PC-9 (cell line): ENCODE data around the gene PAIP1. TPM values are rescaled to one million over a fixed set of nuclear protein-coding genes. Genes with fewer than 3 reads are reported as not detected.

Experiments used
- BruUV-seq: library from RNA; stranded (reverse); fragments of 400-500 nt; replicated peaks from 2 replicates; lab custom pipeline; 2021; lab: Mats Ljungman, UMichigan
- CTCF ChIA-PET: fragments of 300-600 bp; sonication (Branson Sonifier 250); formaldehyde crosslinking; loops from one replicate; lab custom pipeline; 2022; ENCODE audit warnings: antibody characterized with exemption; lab: Charles Lee
- POLR2A ChIA-PET: fragments of 300-600 bp; sonication (Branson Sonifier 250); formaldehyde crosslinking; loops from one replicate; lab custom pipeline; 2022; ENCODE audit warnings: antibody characterized with exemption; ENCODE audit not compliant: unreplicated experiment; lab: Charles Lee
- DNase-seq, 2 experiments: peaks; one replicate each; pipeline versions ENCODE4 v3.0.0 to v3.0.0-alpha.2; 2015 to 2022; ENCODE audit warnings: mixed read lengths in 1 of 2
- H2AFZ ChIP-seq: fragments of 200-600 bp; sonication (generic); 2 replicates; pipeline ENCODE4 v1.8.1; 2017; ENCODE audit warnings: antibody characterized with exemption
- H3F3A ChIP-seq: fragments of 200-600 bp; sonication (generic); 2 replicates; pipeline ENCODE4 v1.8.1; 2017; ENCODE audit warnings: antibody characterized with exemption, mild to moderate bottlenecking, low read depth; ENCODE audit not compliant: insufficient read depth
- H3K27ac ChIP-seq: fragments of 200-600 bp; sonication (generic); 2 replicates; pipeline ENCODE4 v1.6.1; 2016; ENCODE audit warnings: mixed run types
- H3K27me3 ChIP-seq: fragments of 200-600 bp; sonication (generic); 2 replicates; pipeline ENCODE4 v1.6.1; 2016; ENCODE audit warnings: low read depth, mixed run types; ENCODE audit not compliant: insufficient read depth
- H3K36me3 ChIP-seq: fragments of 200-600 bp; sonication (generic); 2 replicates; pipeline ENCODE4 v1.6.1; 2016; ENCODE audit warnings: low read depth, mixed run types
- H3K4me1 ChIP-seq: fragments of 200-600 bp; sonication (generic); replicated peaks from 2 replicates; pipeline ENCODE4 v1.6.1; 2016; ENCODE audit warnings: mixed run types; ENCODE audit not compliant: insufficient read depth
- H3K4me2 ChIP-seq: fragments of 200-600 bp; sonication (generic); 2 replicates; pipeline ENCODE4 v1.6.1; 2017; ENCODE audit warnings: mixed run types
- H3K4me3 ChIP-seq: fragments of 200-600 bp; sonication (generic); 2 replicates; pipeline ENCODE4 v1.6.1; 2016; ENCODE audit warnings: mixed run types
- H3K79me2 ChIP-seq: fragments of 200-600 bp; sonication (generic); 2 replicates; pipeline ENCODE4 v1.6.1; 2017; ENCODE audit warnings: low read depth, mixed run types
- H3K9me2 ChIP-seq: fragments of 200-600 bp; sonication (generic); 2 replicates; pipeline ENCODE4 v1.8.1; 2017; ENCODE audit warnings: mild to moderate bottlenecking; ENCODE audit not compliant: insufficient read depth
- H3K9me3 ChIP-seq: fragments of 200-600 bp; sonication (generic); 2 replicates; pipeline ENCODE4 v1.8.1; 2016; ENCODE audit warnings: low read depth; ENCODE audit not compliant: insufficient read depth
- H4K20me1 ChIP-seq: fragments of 200-600 bp; sonication (generic); 2 replicates; pipeline ENCODE4 v1.8.1; 2017; ENCODE audit not compliant: insufficient read depth
- CTCF ChIP-seq: fragments of 200-600 bp; sonication (generic); conservative IDR thresholded peaks from 2 replicates; pipeline ENCODE4 v1.6.1; 2017; ENCODE audit warnings: mixed run types, antibody characterized with exemption, mild to moderate bottlenecking, moderate library complexity
- EZH2 ChIP-seq: fragments of 200-600 bp; sonication (generic); IDR thresholded peaks from 2 replicates; pipeline ENCODE4 v1.8.0; 2017; ENCODE audit warnings: antibody characterized with exemption, low read depth
- intact Hi-C: fragments of 100-400 bp; cut with micrococcal nuclease; formaldehyde crosslinking; loops from one replicate; pipeline ENCODE4 v1.10.0; 2022; ENCODE audit not compliant: unreplicated experiment
- total RNA-seq: library from RNA; stranded (reverse); gene quantifications from 2 replicates; pipeline ENCODE4 v1.2.3, GENCODE V29; 2021

PAIP1 gene
- total RNA-seq, 1 experiment from 2014 or later: 191 TPM

- Histone ChIP-seq H3K79me2 (no peaks in the 10 kb centered on the region), H3K27ac (no peak overlapping the region), H3K9me3 (no peaks in the 10 kb centered on the region), H3K4me2 (no peak overlapping the region), H3F3A (no peaks in the 10 kb centered on the region), H3K4me1 (no peaks in the 10 kb centered on the region), H4K20me1 (no peaks in the 10 kb centered on the region), H3K9me2 (no peaks in the 10 kb centered on the region), H3K27me3 (no peaks in the 10 kb centered on the region), H3K36me3 (no peaks in the 10 kb centered on the region), H3K4me3 (no peak overlapping the region), H2AFZ (no peak overlapping the region)
- no TSS peak for BruUV-seq
- no peak for DNase-seq
- ChIA-PET POLR2A (no interaction called here), CTCF (no interaction called here)
- intact Hi-C loops: no loop called here
- no peak for TF ChIP-seq CTCF
- no peak for TF ChIP-seq EZH2
These were observed 59.4 kb downstream of the PAIP1 start for GRCh38 chr5:43497311-43498104.

- peaks cover 7% of the 10 kb centered on the region; the same call in 1 of the 2 replicates for H3K36me3 ChIP-seq
- no peaks in the 10 kb centered on the region for H3F3A ChIP-seq
- no peak overlapping the region for H3K4me3 ChIP-seq
- H3K4me1 ChIP-seq: no peaks in the 10 kb centered on the region
- H3K9me2 ChIP-seq: no peaks in the 10 kb centered on the region
- no peaks in the 10 kb centered on the region for H3K79me2 ChIP-seq
- H3K27me3 ChIP-seq: no peaks in the 10 kb centered on the region
- H3K4me2 ChIP-seq: no peak overlapping the region
- no peaks in the 10 kb centered on the region for H3K9me3 ChIP-seq
- BruUV-seq: no TSS peak
- H2AFZ ChIP-seq: no peak overlapping the region
- H3K27ac ChIP-seq: no peak overlapping the region
- TF ChIP-seq EZH2: no peak
- TF ChIP-seq CTCF: no peak
- intact Hi-C loops: no loop called here
- CTCF ChIA-PET: no interaction called here
- POLR2A ChIA-PET: no interaction called here
- no peaks in the 10 kb centered on the region for H4K20me1 ChIP-seq
- DNase-seq: no peak
These were observed 65.6 kb downstream of the PAIP1 start for GRCh38 chr5:43491326-43491725.

GRCh38 chr5:43486353-43486752 lies 70.5 kb downstream of the PAIP1 start:
- peaks cover 22% of the 10 kb centered on the region for H3K79me2 ChIP-seq
- peaks cover 17% of the 10 kb centered on the region; the same call in 1 of the 2 replicates for H3F3A ChIP-seq
- no peaks in the 10 kb centered on the region for H3K27me3 ChIP-seq
- H3K9me2 ChIP-seq: no peaks in the 10 kb centered on the region
- H3K9me3 ChIP-seq: no peaks in the 10 kb centered on the region
- ChIA-PET POLR2A (interaction anchor here (0.6 kb wide), 1 partner anchor 422 kb away, joined by 3 read pairs; no protein-coding TSS in a partner anchor), CTCF (interaction anchor here (0.7 kb wide), 1 partner anchor 26 kb away, joined by 3 read pairs; no protein-coding TSS in a partner anchor)
- no peak overlapping the region for H3K27ac ChIP-seq
- peaks cover 7% of the 10 kb centered on the region; the same call in 1 of the 2 replicates for H3K36me3 ChIP-seq
- TF ChIP-seq EZH2 (no peak), CTCF (no peak)
- H4K20me1 ChIP-seq: no peaks in the 10 kb centered on the region
- H2AFZ ChIP-seq: no peak overlapping the region
- DNase-seq: no peak
- H3K4me1 ChIP-seq: peaks cover 21% of the 10 kb centered on the region
- intact Hi-C loops: no loop called here
- BruUV-seq: no TSS peak
- H3K4me3 ChIP-seq: no peak overlapping the region
- no peak overlapping the region for H3K4me2 ChIP-seq
